Smooth muscle cell of the brain vasculature (primary cell): ENCODE results near the gene ERICH6.

ENCODE experiments used
- DNase-seq: peaks from one replicate; pipeline ENCODE4 v3.0.0-alpha.2; 2012; ENCODE audit warnings: low read depth, low spot score

ERICH6 gene

DNA sequence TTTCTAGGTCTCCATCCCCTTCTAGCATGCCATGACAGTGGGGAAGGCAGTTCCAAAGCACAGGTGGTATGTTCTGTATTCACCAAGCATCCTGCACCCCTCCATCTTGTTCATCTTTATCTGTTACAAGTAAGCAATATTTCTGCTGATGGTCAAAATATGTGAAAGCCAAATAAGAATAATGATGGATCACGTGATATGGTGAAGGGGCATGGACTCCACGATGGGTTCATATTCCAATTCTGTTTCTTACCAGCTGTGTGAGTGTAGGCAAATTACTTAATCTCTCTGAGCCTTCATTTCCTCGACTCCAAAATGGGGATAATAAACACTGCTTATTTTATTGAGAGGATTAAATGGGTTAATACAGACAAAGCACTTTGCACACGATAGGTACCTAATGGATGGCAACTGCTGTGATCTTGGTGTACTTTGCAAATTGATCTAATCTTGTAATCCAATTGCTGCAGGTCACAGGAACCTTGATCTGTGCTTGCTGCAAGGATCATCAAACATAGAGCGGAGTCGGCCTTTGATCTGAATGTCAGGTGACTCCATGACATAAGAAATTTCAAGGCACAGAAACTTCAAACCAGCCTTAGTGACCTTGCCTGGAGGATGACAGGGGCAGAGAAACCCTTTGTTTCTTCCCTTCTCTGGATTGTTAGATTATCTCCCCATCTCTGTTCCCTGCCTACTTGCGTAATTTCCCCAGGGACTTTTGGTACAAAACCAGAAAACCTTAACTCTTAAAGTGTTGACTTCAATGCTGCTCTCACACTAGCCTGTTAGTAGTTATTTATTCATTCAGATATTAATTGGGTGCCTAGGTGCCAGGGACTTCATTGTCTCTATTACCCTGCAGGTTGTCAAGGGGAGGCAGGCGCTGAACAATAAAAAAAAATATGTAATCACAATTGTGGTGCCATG, 33.4 kb upstream of the ERICH6 start:
- no peak for DNase-seq

DNA sequence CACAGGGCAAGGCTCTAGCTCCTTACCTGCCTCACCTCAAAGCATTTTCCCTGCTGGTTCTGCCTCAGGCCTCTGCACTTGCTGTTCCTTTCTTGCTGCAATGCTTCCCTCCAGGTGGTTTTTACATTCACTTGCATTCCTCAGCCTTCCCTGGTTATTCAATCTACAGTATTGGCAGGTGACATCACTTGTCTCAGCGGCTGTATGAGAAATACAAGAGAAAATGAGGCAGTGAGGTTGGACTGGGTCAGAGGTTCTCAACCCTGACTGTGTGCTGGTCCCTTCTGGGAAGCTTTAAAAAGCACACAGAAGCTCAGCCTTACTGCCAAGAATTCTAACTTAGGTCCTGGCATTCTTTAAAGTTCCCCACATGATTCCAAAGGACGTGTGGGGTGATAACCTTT, 32.6 kb upstream of the ERICH6 start:
- no peak for DNase-seq

DNA sequence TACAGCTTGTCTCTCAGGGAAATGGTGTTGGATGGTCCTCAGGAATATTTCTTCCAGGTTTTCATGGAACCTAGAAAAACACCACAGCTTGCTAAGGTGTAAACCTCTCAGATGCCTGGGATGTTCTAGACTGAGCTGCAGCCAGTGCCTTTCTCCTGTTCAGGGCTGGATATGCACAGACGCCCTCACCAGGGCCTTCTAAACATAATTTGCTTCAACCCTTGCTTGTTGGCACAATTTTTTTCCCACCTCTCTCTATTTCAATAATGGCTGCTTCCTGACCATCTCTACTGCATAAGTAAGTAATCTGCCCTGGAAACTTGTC, 31.0 kb upstream of the ERICH6 start:
- no peak for DNase-seq

DNA sequence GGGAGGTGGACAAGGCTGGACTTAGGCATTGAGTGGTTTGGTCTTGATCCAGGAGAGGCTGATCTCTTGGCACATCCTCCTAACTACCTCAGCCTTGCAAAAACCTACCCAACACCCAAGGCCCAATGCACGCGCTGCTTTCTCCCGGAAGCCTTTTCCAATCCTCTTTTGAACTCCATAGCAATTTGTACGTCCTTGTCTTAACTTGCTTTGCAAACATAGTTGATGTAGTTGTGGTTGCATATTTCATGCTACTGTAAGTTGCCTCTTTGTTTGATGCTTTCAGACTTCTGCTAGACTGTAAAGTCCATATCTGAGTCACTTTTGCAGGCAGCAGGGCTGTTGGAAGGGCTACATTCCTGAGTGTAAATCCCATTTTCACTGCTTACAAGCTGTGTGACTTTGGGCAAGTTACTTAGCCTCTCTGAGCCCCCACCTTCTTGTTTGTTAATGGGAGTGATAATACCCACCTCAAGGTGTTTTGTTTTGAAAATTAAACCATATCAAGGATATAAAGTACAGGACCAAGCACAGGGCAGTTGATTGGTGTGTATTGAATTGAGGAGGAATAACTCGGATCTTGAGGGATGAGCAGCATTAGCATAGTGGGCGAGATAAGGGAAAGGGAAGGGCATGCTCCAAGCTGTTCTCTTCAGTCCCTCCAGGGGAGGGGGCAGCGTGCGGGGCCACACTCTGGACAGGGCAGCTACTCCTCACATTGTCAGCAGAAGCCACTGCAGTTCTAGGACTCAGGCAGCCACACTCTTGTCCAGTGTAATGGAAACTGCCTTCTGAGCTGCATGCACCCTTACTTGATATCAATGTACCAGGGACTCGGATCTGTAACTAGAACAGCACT, 30.4 kb upstream of the ERICH6 start:
- no peak for DNase-seq

- DNase-seq, result no peak
Measured at GRCh38 chr3:150733373-150733935, 29.7 kb upstream of the ERICH6 start.

DNA sequence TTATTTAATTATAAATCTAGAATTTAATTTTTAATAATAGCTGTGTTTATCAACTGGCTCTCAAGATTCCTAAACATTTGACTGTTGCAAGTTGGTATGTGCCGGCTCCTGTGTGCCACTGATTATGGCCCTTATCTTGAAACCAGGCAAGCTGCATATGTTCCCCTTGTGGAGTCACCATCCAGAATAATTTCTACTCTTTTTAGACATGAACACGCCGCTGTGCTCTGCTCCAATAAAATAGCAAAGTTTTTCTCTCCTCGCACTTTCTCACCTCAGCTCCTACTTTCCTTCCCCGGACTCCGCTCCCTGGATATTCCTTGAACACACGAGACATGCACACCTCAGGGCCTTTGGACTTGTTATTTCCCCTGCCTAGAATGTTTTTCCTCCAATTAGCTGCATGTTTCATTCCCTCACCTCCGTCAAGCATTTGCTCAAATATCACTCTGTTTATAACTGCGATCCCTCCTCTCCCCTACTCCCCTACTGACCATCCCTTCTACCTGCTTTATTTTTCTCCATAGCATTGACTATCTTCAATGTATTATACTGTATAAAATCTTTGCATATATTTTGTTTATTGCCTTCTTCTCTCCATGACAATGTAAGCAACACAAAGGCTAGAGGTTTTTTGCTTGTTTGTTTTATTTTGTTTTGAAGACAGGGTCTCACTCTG, 26.1 kb upstream of the ERICH6 start:
- DNase-seq, result no peak

GRCh38 chr3:150727653-150728502, 24.2 kb upstream of the ERICH6 start:
- DNase-seq, result no peak

DNA sequence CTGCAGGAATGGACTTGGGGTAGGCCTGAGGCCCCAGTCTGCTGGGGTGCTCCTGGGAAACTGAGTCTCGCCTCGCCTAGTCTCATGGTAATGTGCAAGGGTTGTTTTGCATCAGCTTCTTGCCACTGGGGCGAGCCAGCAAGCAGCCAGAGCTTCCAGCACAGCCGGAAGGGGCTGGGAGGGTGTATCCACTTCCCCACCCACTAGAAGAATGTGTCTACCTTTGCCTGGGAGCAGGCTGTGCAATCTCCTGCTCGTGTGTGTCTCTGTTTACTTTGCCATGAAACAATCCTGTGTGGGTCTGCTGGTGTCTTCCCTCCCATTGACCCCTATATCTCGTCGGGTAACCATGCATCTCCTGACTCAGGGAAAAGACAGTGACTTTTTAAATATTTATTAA, 21.8 kb upstream of the ERICH6 start:
- DNase-seq, result no peak

- DNase-seq, result no peak
Measured at GRCh38 chr3:150723946-150724345, 20.2 kb upstream of the ERICH6 start.

DNA sequence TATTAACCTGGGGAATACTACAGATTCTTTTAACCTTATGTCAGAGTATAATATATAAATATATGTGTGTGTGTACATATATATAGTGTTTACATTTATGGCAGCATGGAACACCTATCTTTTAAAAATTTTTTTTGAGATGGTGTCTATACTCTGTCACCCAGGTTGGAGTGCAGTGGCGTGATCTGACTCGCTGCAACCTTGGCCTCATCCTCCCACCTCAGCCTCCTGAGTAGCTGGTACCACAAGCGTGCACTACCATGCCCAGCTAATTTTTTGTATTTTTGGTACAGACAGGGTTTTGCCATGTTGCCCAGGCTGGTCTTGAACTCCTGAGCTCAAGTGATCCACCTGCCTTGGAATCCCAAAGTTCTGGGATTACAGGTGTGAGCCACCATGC, 18.5 kb upstream of the ERICH6 start:
- no peak for DNase-seq

DNA sequence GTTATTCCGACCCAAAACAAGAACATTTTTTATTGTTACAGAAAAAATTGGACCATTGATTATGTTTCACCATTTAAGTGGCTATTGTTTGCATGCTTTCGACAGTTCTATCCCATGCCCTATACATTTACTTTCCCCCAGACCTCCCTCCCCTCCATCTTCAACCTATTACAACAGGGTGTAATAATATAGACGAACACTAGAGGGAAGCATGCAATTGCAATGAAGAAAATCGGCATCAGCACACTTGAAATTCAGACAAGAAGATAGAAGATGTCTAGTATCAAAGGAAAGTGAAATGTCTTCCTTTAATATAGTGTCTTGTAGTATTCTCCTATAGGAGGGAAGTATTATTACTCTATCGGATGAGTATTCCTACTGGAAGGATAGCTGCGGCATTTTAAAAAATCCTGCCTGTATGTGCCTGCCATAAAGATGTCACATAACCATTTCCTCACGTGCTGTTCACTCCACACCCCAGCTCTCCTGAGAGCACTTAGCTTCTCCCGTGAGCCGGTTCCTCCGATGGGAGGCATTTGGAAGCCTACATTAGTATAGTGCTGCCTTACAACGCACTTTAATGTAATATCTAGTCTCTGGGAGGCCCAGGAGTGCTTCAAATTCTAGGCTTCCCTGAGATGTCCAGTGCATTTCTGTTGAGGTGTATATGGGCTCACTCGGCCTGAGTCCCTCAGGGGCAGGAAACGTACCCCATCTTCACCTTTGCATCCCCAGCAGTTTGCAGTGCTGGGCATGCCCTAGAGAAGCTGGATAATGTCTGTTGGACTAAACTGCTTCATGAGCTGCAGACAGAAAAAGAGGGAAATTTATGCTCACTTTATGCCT, 17.8 kb upstream of the ERICH6 start:
- DNase-seq, result peak; percentile 28

DNA sequence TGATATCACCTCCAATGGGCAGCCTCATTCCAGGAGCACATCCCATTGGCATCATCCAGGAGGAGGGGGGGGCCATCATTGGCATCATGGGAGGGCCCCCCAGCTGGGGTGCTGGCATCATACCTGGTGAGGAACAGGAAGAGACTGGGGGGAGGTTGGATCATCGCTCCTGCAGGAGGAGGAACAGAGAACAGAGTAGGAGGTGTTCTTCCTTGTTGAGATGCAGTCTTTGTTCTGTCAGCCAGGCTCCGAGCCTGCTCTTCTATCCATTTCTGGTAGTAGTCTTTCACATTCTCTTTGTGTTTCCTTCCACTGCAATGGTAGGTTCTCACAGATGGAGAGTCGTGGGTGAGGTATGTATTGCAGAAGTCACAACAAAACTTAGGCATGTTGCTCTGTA, 16.7 kb upstream of the ERICH6 start:
- DNase-seq, result no peak

GRCh38 chr3:150710097-150710496, 6.4 kb upstream of the ERICH6 start:
- no peak for DNase-seq

- DNase-seq, result no peak
Measured at GRCh38 chr3:150703299-150703755, 393 bp downstream of the ERICH6 start.

GRCh38 chr3:150699068-150699639, 4.6 kb downstream of the ERICH6 start:
- DNase-seq, result no peak

- no peak for DNase-seq
Measured at GRCh38 chr3:150697646-150698045, 6.1 kb downstream of the ERICH6 start.

DNA sequence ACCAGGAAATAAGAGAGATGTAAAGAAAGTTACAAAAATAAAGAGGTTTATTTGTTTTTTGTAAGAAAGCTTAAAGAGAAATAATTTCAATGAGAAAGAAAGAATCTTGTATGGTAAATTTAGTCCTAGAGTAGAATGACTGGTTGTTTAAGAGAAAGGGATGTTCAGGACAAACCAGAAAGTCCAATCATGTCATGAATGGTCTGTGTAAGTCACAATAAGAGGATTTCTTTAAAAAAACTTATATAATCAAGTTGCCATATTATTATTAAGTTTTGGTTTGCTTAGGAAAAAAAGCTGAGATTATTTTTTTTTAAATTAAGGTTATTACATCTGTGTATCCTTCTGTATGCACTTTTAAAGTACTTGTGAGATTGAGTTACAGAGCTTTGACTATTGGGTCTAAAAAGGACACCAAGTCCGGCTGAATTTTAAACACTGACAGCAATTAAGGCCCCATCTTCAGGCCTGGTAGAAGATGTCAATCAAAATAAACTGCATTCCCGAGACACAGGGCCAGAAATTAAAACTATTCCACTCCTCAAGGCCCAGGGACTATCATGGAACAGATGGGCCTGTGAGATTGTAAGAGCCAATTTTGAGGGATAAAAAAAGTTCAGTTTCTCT, 12.2 kb downstream of the ERICH6 start:
- DNase-seq, result no peak

DNA sequence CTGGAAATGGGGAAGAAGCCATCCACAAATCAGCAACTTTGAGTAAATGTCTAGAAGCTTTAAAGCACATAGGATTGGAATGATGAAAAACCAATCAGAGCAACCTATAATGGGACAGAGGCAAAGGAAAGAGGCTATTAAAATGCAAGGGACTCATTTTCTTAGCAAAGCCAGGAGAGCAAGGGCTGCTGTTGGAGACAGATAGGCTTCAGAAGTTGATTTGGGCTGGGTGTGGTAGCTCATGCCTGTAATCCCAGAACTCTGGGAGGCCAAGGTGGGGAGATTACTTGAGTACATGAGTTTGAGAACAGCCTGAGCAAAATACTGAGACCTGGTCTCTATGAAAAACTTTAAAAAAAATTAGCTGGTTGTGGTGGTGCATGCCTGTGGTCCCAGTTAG, 16.1 kb downstream of the ERICH6 start:
- no peak for DNase-seq

DNA sequence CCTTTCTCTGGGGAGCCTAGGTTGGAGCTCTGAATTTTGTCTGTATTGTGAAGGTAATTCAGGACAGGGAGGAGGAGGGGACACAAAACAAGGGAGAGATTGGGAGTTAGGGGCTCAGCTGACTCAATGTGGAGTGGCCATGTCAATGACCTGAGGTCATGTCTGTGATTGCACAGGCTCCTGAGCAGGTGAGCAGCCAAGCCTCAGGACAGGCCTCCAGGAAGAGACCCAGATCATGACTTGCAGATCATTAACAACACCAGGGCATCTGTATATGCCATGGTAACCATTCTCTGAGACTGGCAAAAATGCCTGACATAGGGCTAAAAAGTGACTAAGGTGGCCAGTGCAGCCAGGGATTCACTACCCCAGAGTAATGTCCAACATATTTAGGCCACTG, 20.9 kb downstream of the ERICH6 start:
- DNase-seq, result no peak
